Measurements from ENCODE around the gene COL7A1.

The COL7A1 gene

GRCh38 chr3:48617559-48617958 lies 22.4 kb upstream of the COL7A1 start:
- Histone ChIP-seq H3K27me3 (replicated peaks; ENCODE audit: control insufficient read depth, insufficient read depth, low read length) (no peaks in the 10 kb centered on the region), H3K9me3 (ENCODE audit: control insufficient read depth, low read length) (peaks cover 18% of the 10 kb centered on the region), H3K4me3 (ENCODE audit: low read length) (peak overlapping the region; percentile 25), H3K4me1 (ENCODE audit: control insufficient read depth, insufficient read depth, low read length) (peaks cover 29% of the 10 kb centered on the region), H3K9ac (ENCODE audit: low read length) (no peak overlapping the region), H3K36me3 (ENCODE audit: control insufficient read depth, insufficient read depth, low read length, severe bottlenecking) (no peaks in the 10 kb centered on the region)
- no peak for DNase-seq (ENCODE audit: low read depth)

DNA sequence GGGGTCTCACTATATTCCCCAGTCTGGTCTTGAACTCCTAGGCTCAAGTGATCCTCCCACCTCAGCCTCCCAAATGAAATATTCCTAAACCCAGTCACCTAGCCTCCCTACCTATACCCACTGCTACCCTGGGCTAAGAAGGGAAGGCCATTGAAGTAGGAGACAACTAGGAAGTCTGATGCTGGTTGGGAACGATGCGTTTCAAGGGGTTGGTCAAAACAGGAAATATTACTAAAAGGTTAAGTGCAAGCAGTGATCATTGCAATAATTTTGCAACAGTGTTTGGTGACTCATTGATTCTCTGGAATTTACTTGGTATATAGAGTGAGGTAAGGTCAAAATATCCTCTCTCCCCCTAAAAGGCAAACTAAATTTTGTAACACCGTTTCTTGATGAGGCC lies 18.9 kb upstream of the COL7A1 start:
- peak overlapping the region; percentile 40 for H3K9ac ChIP-seq (ENCODE audit: low read length)
- H3K4me1 ChIP-seq (ENCODE audit: control insufficient read depth, insufficient read depth, low read length), result peaks cover 19% of the 10 kb centered on the region
- H3K4me3 ChIP-seq (ENCODE audit: low read length), result peak overlapping the region; percentile 17
- peak; percentile 78 for DNase-seq (ENCODE audit: low read depth)
- H3K27me3 ChIP-seq (replicated peaks; ENCODE audit: control insufficient read depth, insufficient read depth, low read length), result no peaks in the 10 kb centered on the region
- peaks cover 18% of the 10 kb centered on the region for H3K9me3 ChIP-seq (ENCODE audit: control insufficient read depth, low read length)
- H3K36me3 ChIP-seq (ENCODE audit: control insufficient read depth, insufficient read depth, low read length, severe bottlenecking), result no peaks in the 10 kb centered on the region

- Histone ChIP-seq H3K9ac (ENCODE audit: low read length) (no peak overlapping the region), H3K9me3 (ENCODE audit: control insufficient read depth, low read length) (peaks cover 10% of the 10 kb centered on the region), H3K27me3 (replicated peaks; ENCODE audit: control insufficient read depth, insufficient read depth, low read length) (no peaks in the 10 kb centered on the region), H3K4me3 (ENCODE audit: low read length) (no peak overlapping the region), H3K4me1 (ENCODE audit: control insufficient read depth, insufficient read depth, low read length) (peaks cover 26% of the 10 kb centered on the region), H3K36me3 (ENCODE audit: control insufficient read depth, insufficient read depth, low read length, severe bottlenecking) (peaks cover 11% of the 10 kb centered on the region)
- DNase-seq (ENCODE audit: low read depth), result peak; percentile 7
These were observed 17.2 kb upstream of the COL7A1 start for GRCh38 chr3:48612309-48612708.

DNA sequence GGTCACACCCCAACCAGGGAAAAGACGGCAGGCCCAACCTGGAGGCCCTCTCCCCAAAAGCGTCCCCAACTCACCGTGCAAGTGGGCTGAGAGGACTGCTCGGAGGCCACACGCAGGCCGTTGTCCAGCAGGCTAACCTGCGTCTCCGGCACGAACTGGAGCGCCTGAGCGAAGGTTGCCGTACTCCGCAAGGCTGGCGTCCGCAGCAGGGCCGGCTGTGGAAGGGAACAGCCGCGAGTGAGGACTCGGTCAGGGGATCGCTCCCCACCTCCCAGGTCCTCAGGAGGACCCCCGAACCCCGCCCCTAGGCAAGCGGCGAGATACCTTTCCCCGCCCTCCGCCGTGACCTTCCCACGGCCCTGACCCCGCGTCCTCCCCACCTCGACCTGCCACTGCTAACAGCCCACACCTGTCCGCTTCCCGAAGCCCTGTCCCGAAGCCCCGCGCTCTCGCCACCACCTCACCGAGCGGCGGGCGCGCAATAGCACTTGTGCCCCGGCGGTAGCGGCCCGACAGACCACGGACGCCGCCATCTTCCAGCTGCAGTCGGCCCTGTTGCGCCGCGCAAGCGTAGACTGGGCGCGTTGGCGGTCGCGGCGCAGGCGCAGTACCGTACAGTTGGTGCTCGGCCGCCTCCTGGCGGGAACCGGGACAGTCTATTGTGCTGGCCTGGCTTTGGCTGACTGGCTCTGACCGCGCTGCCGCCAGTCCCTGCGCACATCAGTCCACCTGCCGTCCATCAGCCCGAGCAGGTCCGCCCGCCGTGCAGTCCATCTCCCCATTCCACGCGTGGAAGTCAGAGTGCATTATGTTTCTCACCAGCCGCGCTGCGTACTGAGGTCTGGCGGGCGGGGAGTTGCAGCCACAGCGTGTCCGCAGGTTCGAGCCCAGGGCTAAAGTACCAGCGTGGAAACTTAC lies 14.2 kb upstream of the COL7A1 start, which contains the start of gene UQCRC1:
UQCRC1 (minus strand) TSS at position 559 of the 918 bp plus-strand sequence; CDS start at position 533, 26 bp downstream.
- Histone ChIP-seq H3K9me3 (ENCODE audit: control insufficient read depth, low read length) (no peaks in the 10 kb centered on the region), H3K4me1 (ENCODE audit: control insufficient read depth, insufficient read depth, low read length) (peaks cover 20% of the 10 kb centered on the region), H3K4me3 (ENCODE audit: low read length) (peak within 1 kb of the TSS; percentile 99), H3K36me3 (ENCODE audit: control insufficient read depth, insufficient read depth, low read length, severe bottlenecking) (peaks cover 31% of the 10 kb centered on the region), H3K27me3 (replicated peaks; ENCODE audit: control insufficient read depth, insufficient read depth, low read length) (no peaks in the 10 kb centered on the region), H3K9ac (ENCODE audit: low read length) (peak within 1 kb of the TSS; percentile 99)
- DNase-seq (ENCODE audit: low read depth), result peak; percentile 97

GRCh38 chr3:48607519-48607918 lies 12.4 kb upstream of the COL7A1 start:
- no peak overlapping the region for H3K9ac ChIP-seq (ENCODE audit: low read length)
- H3K27me3 ChIP-seq (replicated peaks; ENCODE audit: control insufficient read depth, insufficient read depth, low read length), result no peaks in the 10 kb centered on the region
- no peak overlapping the region for H3K4me3 ChIP-seq (ENCODE audit: low read length)
- peaks cover 13% of the 10 kb centered on the region for H3K4me1 ChIP-seq (ENCODE audit: control insufficient read depth, insufficient read depth, low read length)
- no peaks in the 10 kb centered on the region for H3K9me3 ChIP-seq (ENCODE audit: control insufficient read depth, low read length)
- peaks cover 49% of the 10 kb centered on the region for H3K36me3 ChIP-seq (ENCODE audit: control insufficient read depth, insufficient read depth, low read length, severe bottlenecking)
- peak; percentile 30 for DNase-seq (ENCODE audit: low read depth)

GRCh38 chr3:48601622-48601994 lies 6.5 kb upstream of the COL7A1 start:
- Histone ChIP-seq H3K9me3 (ENCODE audit: control insufficient read depth, low read length) (no peaks in the 10 kb centered on the region), H3K9ac (ENCODE audit: low read length) (no peak overlapping the region), H3K4me3 (ENCODE audit: low read length) (no peak overlapping the region), H3K4me1 (ENCODE audit: control insufficient read depth, insufficient read depth, low read length) (peaks cover 24% of the 10 kb centered on the region), H3K27me3 (replicated peaks; ENCODE audit: control insufficient read depth, insufficient read depth, low read length) (no peaks in the 10 kb centered on the region), H3K36me3 (ENCODE audit: control insufficient read depth, insufficient read depth, low read length, severe bottlenecking) (peaks cover 85% of the 10 kb centered on the region)
- DNase-seq (ENCODE audit: low read depth), result no peak

DNA sequence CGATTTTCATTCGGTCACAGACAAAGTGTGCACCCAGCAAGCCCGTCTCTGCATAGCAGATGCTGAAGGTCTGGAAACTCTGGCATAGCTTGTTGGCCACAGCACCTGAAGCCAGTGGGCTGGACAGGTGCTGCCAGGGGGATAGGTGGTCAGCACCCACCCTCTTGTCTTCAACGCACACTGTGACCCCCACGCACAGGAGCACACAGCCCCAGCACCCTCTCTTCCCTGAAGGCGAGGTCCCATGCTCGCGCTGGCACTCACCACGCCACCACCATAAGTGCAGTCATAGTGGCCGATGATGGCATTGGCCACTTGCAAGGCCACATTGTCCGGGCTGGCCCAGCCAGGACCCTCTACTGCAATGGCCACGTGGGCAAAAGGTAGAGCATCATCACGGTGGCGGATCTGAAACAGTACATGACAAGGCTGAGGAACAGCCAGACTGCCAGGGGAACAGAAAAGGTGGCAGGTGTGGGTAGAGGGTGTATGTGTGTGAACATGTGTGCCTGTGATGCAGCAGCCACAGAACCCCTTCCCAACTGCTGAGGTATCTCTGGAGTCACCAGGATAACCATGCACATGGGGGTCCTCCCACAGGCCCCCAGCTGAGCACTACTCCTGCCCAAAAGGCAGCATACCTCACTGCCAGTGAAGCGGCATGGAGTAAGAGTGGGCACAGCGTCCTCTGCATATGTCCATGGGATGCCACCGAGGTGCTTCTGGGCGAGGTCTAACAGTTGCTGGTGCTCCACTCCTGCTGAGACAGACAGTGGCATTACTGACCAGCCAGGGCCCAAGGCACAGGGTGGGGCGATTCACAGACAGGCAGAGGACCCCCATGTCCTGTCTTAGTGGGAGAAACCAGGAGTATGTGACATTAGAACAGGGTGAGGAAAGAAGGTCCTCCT lies 5.8 kb upstream of the COL7A1 start:
- no peaks in the 10 kb centered on the region for H3K27me3 ChIP-seq (replicated peaks; ENCODE audit: control insufficient read depth, insufficient read depth, low read length)
- H3K36me3 ChIP-seq (ENCODE audit: control insufficient read depth, insufficient read depth, low read length, severe bottlenecking), result peaks cover 81% of the 10 kb centered on the region
- no peak overlapping the region for H3K9ac ChIP-seq (ENCODE audit: low read length)
- DNase-seq (ENCODE audit: low read depth), result no peak
- H3K4me3 ChIP-seq (ENCODE audit: low read length), result no peak overlapping the region
- H3K4me1 ChIP-seq (ENCODE audit: control insufficient read depth, insufficient read depth, low read length), result peaks cover 30% of the 10 kb centered on the region
- H3K9me3 ChIP-seq (ENCODE audit: control insufficient read depth, low read length), result no peaks in the 10 kb centered on the region

DNA sequence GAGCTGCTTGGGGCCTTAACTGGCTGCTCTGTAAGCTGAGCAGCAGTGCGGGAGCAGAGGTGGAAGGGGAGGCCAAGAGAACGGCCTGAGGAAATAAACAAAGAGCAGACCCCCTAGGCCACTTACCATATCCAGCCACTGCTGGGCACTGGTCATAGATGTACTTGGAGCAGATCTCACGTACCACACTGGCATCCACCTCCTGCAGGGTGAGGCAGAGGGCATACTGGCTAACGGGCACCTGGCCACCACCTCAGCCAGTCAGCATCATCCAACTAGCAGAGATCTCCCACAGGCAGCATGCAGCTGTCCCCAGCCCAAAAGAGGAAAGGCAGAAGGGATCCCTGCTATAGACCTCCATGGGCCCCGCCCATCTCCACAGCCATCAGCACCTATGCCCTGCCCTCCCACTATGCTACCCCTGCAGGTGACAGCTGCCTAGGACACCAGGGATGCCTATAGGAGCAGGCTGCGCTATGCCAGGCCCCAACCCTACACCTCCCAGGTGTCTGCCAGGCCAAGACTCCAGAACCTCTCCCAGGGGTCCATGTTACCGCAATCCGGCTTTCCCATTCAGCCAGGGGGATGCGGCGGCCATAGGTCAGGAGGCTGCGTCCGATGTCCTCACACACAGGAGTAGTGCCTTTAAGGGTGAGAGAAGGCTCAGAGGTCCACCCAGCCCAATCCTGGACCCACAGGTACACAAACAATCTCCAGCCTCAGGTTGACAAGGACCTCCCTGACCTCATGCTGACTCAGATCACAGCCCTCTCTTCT lies 4.6 kb upstream of the COL7A1 start:
- DNase-seq (ENCODE audit: low read depth), result no peak
- peaks cover 39% of the 10 kb centered on the region for H3K4me1 ChIP-seq (ENCODE audit: control insufficient read depth, insufficient read depth, low read length)
- no peak overlapping the region for H3K4me3 ChIP-seq (ENCODE audit: low read length)
- H3K36me3 ChIP-seq (ENCODE audit: control insufficient read depth, insufficient read depth, low read length, severe bottlenecking), result peaks cover 69% of the 10 kb centered on the region
- no peaks in the 10 kb centered on the region for H3K27me3 ChIP-seq (replicated peaks; ENCODE audit: control insufficient read depth, insufficient read depth, low read length)
- H3K9ac ChIP-seq (ENCODE audit: low read length), result peak overlapping the region; percentile 51
- H3K9me3 ChIP-seq (ENCODE audit: control insufficient read depth, low read length), result no peaks in the 10 kb centered on the region

DNA sequence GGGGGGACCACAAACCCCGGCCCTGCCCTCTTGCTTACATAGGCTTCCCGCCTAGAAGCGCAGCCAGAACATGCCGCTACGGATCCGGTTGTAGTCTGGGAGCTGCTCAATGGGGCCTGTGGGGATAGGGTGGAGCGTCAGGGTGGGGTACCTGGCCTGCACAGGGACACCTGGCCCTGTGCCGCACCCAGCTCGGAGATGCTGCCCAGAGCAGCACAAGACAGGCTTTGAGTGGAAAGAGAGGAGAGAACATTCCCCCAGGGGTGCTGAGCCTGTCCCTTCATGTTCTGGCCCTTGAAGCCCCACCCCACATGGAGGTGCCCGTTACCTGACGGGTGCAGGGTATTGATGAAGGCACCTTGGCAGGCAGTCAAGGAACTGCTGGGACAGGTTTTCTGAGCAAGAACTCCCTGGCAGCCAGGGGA lies 4.0 kb upstream of the COL7A1 start:
- Histone ChIP-seq H3K9me3 (ENCODE audit: control insufficient read depth, low read length) (no peaks in the 10 kb centered on the region), H3K9ac (ENCODE audit: low read length) (peak overlapping the region; percentile 51), H3K36me3 (ENCODE audit: control insufficient read depth, insufficient read depth, low read length, severe bottlenecking) (peaks cover 63% of the 10 kb centered on the region), H3K4me3 (ENCODE audit: low read length) (no peak overlapping the region), H3K27me3 (replicated peaks; ENCODE audit: control insufficient read depth, insufficient read depth, low read length) (no peaks in the 10 kb centered on the region), H3K4me1 (ENCODE audit: control insufficient read depth, insufficient read depth, low read length) (peaks cover 43% of the 10 kb centered on the region)
- no peak for DNase-seq (ENCODE audit: low read depth)

- DNase-seq (ENCODE audit: low read depth), result peak; percentile 98
- Histone ChIP-seq H3K9ac (ENCODE audit: low read length) (peak overlapping the region; percentile 51), H3K4me1 (ENCODE audit: control insufficient read depth, insufficient read depth, low read length) (peaks cover 43% of the 10 kb centered on the region), H3K4me3 (ENCODE audit: low read length) (no peak overlapping the region), H3K36me3 (ENCODE audit: control insufficient read depth, insufficient read depth, low read length, severe bottlenecking) (peaks cover 57% of the 10 kb centered on the region), H3K9me3 (ENCODE audit: control insufficient read depth, low read length) (no peaks in the 10 kb centered on the region), H3K27me3 (replicated peaks; ENCODE audit: control insufficient read depth, insufficient read depth, low read length) (no peaks in the 10 kb centered on the region)
These were observed 3.4 kb upstream of the COL7A1 start for GRCh38 chr3:48598323-48599076.
